NCI-H446 treated with DMSO at 0.1 percent for 48 hours (cell line): Measurements from ENCODE around the gene NTRK2.

Source experiments
- DNase-seq: peaks from one replicate; lab custom pipeline; 2025; lab: John Stamatoyannopoulos, UW

Gene NTRK2

GRCh38 chr9:84851935-84852585 is 182.5 kb downstream of the NTRK2 start:
- peak; percentile 2 for DNase-seq

GRCh38 chr9:84852617-84853301 is 183.2 kb downstream of the NTRK2 start:
- no peak for DNase-seq

DNA sequence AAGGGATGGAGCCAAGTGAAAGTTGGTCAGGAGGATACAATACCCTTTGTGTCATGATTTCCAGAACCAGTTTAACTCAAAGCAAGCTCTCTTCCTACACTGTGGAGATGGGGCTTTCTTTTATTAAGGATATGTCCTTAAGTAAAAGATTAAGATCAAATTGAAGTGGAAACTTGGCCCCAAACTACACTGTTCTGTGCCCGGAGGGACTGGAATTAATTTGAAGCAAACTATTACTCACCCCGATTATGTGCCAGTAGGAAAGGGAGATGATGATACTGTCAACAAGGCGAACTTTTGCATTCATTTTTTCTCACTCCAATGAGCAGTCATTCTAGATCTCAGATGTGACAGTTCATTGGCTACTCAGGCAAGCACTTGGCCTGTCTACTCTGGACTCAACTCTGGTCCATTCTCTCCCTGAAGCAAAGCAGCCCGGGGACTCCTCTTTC is 186.7 kb downstream of the NTRK2 start:
- no peak for DNase-seq

- no peak for DNase-seq
Measured at GRCh38 chr9:84857211-84857610, 187.7 kb downstream of the NTRK2 start.

DNA sequence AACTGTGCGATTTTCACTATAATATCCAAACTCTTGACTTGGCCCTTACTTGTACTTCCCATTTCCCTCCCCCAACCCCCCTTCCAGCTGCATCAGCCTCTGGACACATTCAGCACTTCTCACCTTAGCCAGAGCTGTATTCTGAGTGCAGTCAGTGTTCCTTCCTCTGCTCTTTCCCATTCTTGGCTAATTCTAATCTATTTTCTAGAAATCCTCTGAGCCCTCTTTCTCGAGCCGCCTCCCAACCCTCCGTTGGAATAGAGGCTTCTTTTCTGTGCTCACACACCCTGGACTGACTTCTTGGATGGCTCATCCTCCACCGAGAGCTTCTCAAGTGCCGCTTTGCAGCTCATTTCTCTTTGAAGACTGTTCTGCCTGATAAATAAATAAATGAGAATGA is 188.8 kb downstream of the NTRK2 start:
- no peak for DNase-seq

DNA sequence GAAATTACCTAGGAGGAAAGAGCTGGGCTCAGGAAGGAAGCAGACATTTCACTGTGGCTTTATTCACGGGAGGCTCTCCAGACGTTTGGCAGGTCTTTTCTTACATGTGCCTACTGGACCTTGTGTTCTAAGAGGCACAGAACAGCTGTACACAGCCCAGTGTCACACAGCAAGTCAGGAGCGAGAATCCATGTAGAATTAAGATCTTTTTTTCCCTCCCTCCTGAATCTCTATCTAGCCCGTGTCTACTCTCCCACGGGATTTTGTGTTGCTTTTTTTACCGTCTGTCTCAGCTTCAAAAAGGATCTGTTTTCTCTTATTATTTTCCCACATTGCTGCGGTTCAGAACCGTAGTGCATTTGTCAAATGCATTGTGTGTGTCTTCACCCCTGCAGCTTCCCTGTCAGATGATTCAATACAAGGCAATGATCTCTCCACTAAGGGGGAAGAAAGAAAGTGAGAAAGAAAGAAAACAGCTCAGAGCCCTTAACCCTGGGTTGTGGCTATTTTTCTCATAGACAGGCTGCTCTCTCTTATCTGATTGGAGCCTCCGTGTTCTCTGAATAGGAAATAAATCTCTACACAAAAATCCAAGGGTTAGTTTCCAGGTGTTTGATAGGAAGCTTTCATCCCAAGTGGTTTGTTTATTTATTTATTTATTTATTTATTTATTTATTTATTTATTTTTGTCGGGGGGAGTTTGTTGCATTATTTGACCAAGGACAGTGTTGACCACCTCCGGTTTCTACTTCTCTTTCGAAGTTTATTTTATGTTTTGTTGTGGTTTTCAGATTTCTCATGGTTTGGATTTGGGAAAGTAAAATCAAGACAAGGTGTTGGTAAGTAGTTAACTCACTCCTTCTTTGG is 191.0 kb downstream of the NTRK2 start:
- DNase-seq: no peak

DNA sequence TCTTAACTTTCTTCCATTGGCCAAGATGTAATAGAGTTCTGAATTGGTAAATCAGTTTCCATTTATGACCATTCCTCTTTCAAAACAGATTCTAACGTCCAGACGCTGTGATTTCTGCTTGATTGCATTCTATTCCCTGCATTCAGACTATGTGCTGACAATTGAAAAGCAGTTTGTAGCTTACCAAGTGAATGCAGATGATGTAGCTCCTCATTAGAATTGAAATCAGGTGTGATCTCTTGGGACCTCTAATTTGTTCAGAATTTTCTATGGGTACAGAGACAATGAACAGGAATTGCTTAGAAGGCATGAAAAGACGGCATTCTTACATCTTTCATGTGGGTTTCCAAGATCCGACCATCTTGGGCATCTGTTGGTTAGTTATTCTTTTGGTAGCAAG is 191.9 kb downstream of the NTRK2 start:
- DNase-seq: no peak

DNA sequence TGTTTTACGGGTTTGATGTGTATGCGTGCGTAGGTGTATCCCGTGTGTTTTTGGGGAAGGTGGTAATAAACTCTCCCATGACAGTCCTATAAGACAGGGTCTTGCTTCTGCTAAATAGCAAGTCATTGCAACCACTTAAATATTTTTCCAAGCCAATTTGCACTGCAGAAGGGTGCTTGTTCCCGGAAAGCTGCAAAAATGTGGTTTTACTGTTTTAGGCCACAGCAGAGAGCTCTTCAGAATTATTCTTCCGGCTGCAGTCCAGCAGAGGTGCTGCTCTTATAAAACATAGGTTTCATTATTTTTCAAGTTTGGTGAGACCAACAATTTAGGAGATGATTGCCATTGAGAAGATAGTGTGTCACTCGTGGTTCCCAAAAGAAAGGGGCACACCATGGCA is 192.8 kb downstream of the NTRK2 start:
- no peak for DNase-seq

DNA sequence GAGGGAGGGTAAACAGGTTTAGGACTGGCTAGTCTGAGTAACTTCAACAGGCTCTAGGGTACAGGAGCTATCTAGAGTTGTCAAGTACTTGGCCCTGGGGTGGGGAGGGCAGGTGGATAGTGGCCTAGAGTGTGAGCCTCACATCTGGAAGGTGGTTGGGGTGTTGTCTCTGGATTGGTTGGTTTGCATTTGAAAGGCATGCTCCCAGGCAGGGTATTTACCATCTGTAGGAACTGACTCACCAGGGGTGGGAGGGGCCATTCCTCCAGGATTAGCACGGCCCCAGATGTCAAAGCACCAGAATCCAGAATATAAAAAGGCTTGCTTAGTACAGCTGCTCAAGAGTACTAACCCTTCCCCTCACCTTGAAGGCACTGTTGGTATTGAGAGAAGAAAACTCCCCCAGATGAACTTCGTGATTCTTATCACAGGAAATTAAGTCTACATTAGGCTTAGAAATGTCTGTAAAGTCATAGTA is 193.3 kb downstream of the NTRK2 start:
- no peak for DNase-seq

DNA sequence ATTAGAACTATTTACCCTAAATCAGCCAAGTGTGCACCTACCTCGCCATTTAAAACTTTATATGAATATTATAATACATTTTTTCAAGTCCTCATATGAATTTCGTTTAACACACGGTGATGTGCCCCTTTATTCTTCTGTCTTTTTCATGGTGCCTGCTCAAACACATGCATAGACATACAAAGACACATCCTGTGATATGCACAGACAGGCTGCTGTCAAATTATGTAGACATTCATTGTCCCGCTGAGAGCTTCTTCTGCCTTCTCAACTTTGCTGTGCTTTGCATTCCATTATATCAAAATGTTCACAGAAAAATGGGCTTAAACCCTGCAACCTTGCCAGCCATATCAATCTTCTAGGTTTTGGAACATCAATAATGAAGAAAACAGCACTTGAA is 193.8 kb downstream of the NTRK2 start:
- DNase-seq: no peak

- no peak for DNase-seq
Measured at GRCh38 chr9:84866396-84867175, 197.1 kb downstream of the NTRK2 start.

DNA sequence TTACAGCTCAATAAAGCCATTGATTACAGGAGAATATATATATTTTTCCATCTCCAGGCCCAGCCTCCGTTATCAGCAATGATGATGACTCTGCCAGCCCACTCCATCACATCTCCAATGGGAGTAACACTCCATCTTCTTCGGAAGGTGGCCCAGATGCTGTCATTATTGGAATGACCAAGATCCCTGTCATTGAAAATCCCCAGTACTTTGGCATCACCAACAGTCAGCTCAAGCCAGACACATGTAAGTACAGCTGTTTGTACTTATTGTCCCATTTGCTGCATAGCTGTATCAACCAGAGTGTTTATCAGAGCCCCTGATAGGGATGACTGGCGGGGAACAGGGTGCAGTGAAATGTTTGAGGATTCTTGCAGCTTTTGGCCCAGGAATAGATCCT is 197.7 kb downstream of the NTRK2 start:
- no peak for DNase-seq

- no peak for DNase-seq
Measured at GRCh38 chr9:84869091-84869490, 199.6 kb downstream of the NTRK2 start.

DNA sequence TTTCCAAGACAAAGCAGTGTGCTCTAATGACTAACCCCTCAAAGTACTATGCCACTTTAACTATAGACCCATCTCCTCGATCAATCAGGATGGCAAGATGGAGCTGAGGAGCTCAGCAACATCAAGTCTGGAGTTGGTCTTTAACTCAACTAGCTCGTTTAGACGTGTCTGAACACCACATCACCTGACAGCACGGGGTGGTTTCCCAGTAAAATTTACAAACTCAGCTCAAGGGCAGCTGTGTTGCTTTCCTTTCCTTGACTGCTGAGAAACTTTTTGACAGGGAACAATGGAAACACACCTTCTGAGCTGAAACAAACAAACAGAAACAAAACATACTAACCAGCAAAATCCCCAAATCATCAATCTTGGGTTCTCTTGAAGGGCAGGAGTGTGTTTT is 202.5 kb downstream of the NTRK2 start:
- DNase-seq: no peak

- no peak for DNase-seq
Measured at GRCh38 chr9:84874022-84874421, 204.5 kb downstream of the NTRK2 start.

DNA sequence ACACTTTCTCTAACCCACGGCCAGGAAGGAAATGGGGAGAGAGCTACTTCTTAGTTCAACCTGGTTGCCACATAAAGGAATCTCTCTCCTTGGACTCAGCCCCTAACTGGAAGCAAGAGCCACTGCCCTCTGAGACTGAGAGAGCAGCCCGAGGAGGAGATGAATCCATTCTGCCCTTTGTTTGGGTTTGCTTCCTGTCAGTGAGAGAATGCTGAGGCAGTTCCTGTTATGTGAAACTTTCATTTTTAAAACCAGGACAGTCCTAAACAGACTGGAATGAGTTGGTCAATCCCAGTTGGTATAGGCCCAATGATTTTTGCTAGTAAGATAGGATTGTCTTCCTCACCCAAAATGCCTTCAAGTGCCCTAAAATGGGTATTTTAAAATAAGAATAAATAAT is 205.1 kb downstream of the NTRK2 start:
- DNase-seq: no peak

DNA sequence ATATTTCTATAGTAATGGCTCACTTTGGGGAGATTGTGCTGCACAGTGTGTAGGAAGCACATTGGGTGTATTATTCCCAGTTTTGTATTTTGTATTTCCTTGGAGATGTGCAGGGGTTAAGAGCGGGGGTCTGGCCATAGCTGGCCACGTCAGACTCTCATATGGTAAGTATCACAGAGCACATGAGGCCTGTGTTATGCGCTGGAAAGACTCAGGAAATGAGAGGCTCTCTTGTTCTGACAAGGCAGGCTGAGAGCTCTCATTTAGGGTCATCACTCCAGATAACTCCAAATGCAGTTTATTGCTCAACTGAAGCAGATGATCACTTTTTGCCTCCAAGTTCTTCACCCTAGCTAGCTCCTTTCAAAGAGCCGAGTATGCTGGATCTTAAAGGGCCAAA is 205.7 kb downstream of the NTRK2 start:
- DNase-seq: no peak

DNA sequence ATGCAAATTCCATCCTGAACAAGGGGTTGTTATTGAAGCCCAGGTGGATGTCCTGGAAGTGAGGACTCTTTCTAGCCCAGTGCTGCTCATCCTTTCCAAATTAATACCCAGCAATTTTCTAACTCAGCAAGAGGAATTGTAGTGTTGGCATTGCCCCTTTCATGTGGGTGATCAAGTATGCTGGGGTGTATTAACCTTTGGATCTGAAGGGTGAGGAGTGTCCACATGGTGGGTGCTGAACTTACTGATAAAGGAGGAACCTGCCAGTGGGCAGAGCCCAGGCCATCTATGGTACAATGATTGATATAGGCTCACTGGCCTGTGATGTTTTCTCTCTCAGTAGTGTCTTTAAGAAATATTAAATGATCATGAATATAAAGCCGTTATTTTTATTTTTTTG is 210.1 kb downstream of the NTRK2 start:
- DNase-seq: no peak

- no peak for DNase-seq
Measured at GRCh38 chr9:84880835-84881234, 211.3 kb downstream of the NTRK2 start.

DNA sequence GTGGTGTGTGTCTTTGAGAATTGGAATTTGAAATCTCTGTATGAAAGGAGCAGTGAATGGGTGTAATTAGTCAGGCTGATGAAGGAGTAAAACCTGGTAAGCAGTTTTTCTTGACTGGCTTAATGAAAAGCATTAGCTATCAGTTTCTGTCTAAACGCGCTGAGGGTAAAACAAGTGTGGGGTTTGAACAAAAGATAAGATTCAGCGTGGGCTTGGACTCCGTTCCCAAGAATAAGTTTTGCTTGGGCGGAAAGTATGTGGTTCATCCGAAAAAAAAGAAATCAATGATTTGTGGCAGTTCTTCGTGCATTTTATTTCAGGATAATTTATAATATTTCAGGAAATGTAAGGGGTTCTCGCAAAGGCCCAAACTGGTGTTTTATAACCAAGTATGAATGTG is 217.3 kb downstream of the NTRK2 start:
- no peak for DNase-seq

GRCh38 chr9:84891924-84892323 is 222.4 kb downstream of the NTRK2 start:
- DNase-seq: no peak
